Tibial nerve (tissue), 4 donors: ENCODE data around the gene FBF1.

Experiments used
- CTCF ChIP-seq, 5 experiments: fragments of 200-600 bp in 3 of 5; fragments of 450-650 bp in 2 of 5; sonication (generic) in 3 of 5; IDR thresholded peaks; one replicate each; pipeline ENCODE4 v1.5.1; 2016 to 2019; ENCODE audit warnings: antibody characterized with exemption in 5 of 5, mild to moderate bottlenecking in 3 of 5, moderate library complexity in 2 of 5
- EP300 ChIP-seq, 2 donors: sonication (generic); formaldehyde crosslinking; IDR thresholded peaks; one replicate each; pipeline ENCODE4 v1.6.1; 2017; ENCODE audit warnings: antibody characterized with exemption in 2 of 2, mild to moderate bottlenecking in 1 of 2
- POLR2A ChIP-seq, 2 donors: fragments of 450-650 bp; IDR thresholded peaks; one replicate each; pipeline ENCODE4 v1.6.1; 2017; ENCODE audit warnings: antibody characterized with exemption in 2 of 2, mild to moderate bottlenecking in 2 of 2, moderate library complexity in 2 of 2

GRCh38 chr17:75897160-75898019, 43.5 kb downstream of the FBF1 start:
- TF ChIP-seq POLR2A (IDR thresholded peaks at IDR 0.05) = no peak
- no peak for TF ChIP-seq CTCF (IDR thresholded peaks at IDR 0.05)
- TF ChIP-seq EP300 (IDR thresholded peaks at IDR 0.05) = no peak
